ENCODE results near the gene CCDC60. TPM values are rescaled to one million over a fixed set of nuclear protein-coding genes. Genes with fewer than 3 reads are reported as not detected.

The CCDC60 gene
- total and polyA plus RNA-seq, 2 of the 13 experiments (the other 11 are each of a cell fraction or from before 2014, with no cell fraction given): not detected

DNA sequence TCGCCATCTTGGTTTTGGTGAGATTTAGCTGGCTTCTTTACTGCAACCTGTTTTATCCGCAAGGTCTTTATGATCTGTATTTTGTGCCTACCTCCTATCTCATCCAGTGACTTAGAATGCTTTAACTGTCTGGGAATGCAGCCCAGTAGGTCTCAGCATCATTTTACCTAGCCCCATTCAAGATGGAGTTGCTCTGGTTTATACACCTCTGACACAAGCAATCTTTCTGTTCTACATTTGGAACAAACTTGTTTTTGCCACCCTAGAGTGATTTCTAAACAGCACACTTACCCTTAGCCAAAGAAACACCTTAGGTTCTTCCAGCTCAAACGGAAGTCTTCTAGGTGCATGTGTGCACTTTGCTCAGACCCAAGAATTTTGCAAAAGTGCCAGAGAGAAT is 122.3 kb downstream of the CCDC60 start:
- Histone ChIP-seq H3K36me3 (replicated peaks in 1 of 2; ENCODE audit: control insufficient read depth in 1 of 2, insufficient read depth in 2 of 2, low read length in 2 of 2) (no peaks in the 10 kb centered on the region), H4K20me1 (ENCODE audit: insufficient read depth, low read length) (no peaks in the 10 kb centered on the region), H3K9ac (ENCODE audit: insufficient read depth, low read depth, low read length) (no peak overlapping the region), H3K4me3 (replicated peaks in 1 of 3; ENCODE audit: insufficient read depth in 1 of 3, low read depth in 2 of 3, low read length in 3 of 3) (no peak overlapping the region), H2AFZ (ENCODE audit: low read length) (no peak overlapping the region), H3K27ac (ENCODE audit: extremely low read length, insufficient read depth, low read length) (no peak overlapping the region), H3K27me3 (ENCODE audit: control insufficient read depth in 1 of 2, insufficient read depth in 2 of 2, low read length in 2 of 2) (no peaks in the 10 kb centered on the region; a peak in 1 of 5 replicates), H3K4me1 (ENCODE audit: insufficient read depth, low read length) (no peaks in the 10 kb centered on the region), H3K4me2 (ENCODE audit: low read depth, low read length) (no peak overlapping the region), H3K79me2 (ENCODE audit: insufficient read depth, low read length) (no peaks in the 10 kb centered on the region), H3K9me3 (ENCODE audit: low read length) (peaks cover 14% of the 10 kb centered on the region)
- FAIRE-seq: no peak
- ChIA-PET CTCF (ENCODE audit: low intra/inter-chr PET ratio, low total read pairs) (no interaction called here), POLR2A (no interaction called here)
- 50% methylated on average over 3 of the region's 3 CpGs for WGBS (ENCODE audit: low lambda C conversion rate)
- intact Hi-C loops (cut with micrococcal nuclease; ENCODE audit: unreplicated experiment) (no loop called here), in situ Hi-C loops (cut with HindIII; ENCODE audit: extremely low pct_ligation_motif_present, low pct_unique_long_range_greater_than_20kb) (no loop called here)
- DNase-seq (ENCODE audit: low spot score): no peak
- no peak for TF ChIP-seq ZNF572 (CRISPR knock-in tag; IDR thresholded peaks at IDR 0.05)
- no peak for TF ChIP-seq SIN3A (IDR thresholded peaks at IDR 0.05; ENCODE audit: borderline replicate concordance, low read depth, low read length)
- no peak for TF ChIP-seq KLF12 (CRISPR knock-in tag; IDR thresholded peaks at IDR 0.05; ENCODE audit: borderline replicate concordance)
- no peak for TF ChIP-seq SRSF4 (IDR thresholded peaks at IDR 0.05; ENCODE audit: low read depth, low read length, poor library complexity, severe bottlenecking)
- no peak for TF ChIP-seq PAX8 (CRISPR knock-in tag; IDR thresholded peaks at IDR 0.05; ENCODE audit: borderline replicate concordance)
- no peak for TF ChIP-seq ZNF781 (CRISPR knock-in tag; IDR thresholded peaks at IDR 0.05; ENCODE audit: borderline replicate concordance, not compliant biosample characterization)
- no peak for TF ChIP-seq ZNF138 (CRISPR knock-in tag; IDR thresholded peaks at IDR 0.05; ENCODE audit: low read depth)
- TF ChIP-seq, protein P1, sequence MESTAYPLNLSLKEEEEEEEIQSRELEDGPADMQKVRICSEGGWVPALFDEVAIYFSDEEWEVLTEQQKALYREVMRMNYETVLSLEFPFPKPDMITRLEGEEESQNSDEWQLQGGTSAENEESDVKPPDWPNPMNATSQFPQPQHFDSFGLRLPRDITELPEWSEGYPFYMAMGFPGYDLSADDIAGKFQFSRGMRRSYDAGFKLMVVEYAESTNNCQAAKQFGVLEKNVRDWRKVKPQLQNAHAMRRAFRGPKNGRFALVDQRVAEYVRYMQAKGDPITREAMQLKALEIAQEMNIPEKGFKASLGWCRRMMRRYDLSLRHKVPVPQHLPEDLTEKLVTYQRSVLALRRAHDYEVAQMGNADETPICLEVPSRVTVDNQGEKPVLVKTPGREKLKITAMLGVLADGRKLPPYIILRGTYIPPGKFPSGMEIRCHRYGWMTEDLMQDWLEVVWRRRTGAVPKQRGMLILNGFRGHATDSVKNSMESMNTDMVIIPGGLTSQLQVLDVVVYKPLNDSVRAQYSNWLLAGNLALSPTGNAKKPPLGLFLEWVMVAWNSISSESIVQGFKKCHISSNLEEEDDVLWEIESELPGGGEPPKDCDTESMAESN (CRISPR knock-in tag; conservative IDR thresholded peaks at IDR 0.05): no peak
- no TSS peak for BruUV-seq (replicated peaks)
- no peak for ATAC-seq
